ENCODE data around the gene CARD9. TPM values are rescaled to one million over a fixed set of nuclear protein-coding genes. Genes with fewer than 3 reads are reported as not detected.
"Not testable (repeated sequence)": the region's sequence is repeated elsewhere in the genome, so short reads cannot be mapped to it uniquely, and the experiment has no call there.

The CARD9 gene
- total RNA-seq, 1 experiment from 2014 or later: 1.7 TPM

GRCh38 chr9:136361047-136361753, 12.3 kb downstream of the CARD9 start:
- Histone ChIP-seq H3K4me3 (no peak overlapping the region), H3K9me3 (no peaks in the 10 kb centered on the region), H3K36me3 (peaks cover 12% of the 10 kb centered on the region), H3K27me3 (no peaks in the 10 kb centered on the region)
- DNase-seq: no peak

GRCh38 chr9:136359774-136360718, 13.4 kb downstream of the CARD9 start:
- no peaks in the 10 kb centered on the region for H3K9me3 ChIP-seq

DNA sequence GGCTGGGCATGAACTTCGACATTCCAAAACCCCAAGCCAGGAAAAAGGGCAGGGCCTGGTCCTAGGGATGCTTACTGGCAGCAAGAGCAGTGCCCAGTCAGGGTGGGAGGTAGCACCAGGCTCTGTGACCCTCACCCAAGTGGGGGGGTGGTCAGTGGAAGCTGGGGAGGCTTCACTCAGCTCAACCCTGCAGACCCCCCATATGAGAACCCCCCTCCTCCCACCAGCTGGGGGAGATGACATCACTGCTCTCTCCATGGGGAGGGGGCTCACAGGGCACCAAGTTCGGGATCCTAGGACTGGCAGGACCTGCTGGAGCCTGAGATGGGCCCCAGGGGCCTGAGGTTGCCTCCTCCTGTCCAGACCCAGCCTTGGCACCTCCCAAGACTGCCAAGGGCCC, 14.6 kb downstream of the CARD9 start:
- H3K36me3 ChIP-seq: peaks cover 15% of the 10 kb centered on the region

More at GRCh38 chr9:136359774-136360718, 13.4 kb downstream of the CARD9 start:
- no peaks in the 10 kb centered on the region for H3K27me3 ChIP-seq
- peaks cover 18% of the 10 kb centered on the region for H3K36me3 ChIP-seq
- DNase-seq: no peak
- H3K4me3 ChIP-seq: no peak overlapping the region

DNA sequence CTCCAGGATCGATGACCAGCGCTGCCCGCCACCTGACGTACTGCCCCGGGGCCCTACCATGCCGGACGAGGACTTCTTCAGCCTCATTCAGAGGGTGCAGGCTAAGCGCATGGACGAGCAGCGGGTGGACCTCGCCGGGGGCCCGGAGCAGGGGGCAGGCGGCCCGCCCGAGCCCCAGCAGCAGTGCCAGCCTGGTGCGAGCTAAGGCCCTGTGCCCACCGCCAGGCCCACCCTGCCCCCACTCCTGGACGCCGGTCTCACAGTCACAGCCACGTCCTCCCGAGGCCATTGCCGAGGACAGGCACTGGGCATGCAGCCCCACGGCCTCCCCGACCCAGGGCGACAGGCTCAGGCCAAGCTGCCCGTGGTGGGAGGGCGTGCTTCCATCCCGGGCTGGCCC, 15.5 kb downstream of the CARD9 start:
- H3K36me3 ChIP-seq: peaks cover 14% of the 10 kb centered on the region
- DNase-seq: no peak
- H3K4me3 ChIP-seq: no peak overlapping the region
- no peaks in the 10 kb centered on the region for H3K27me3 ChIP-seq
- no peaks in the 10 kb centered on the region for H3K9me3 ChIP-seq

More for the DNA sequence above, 14.6 kb downstream of the CARD9 start:
- no peak for DNase-seq
- no peak overlapping the region for H3K4me3 ChIP-seq
- no peaks in the 10 kb centered on the region for H3K9me3 ChIP-seq
- H3K27me3 ChIP-seq: no peaks in the 10 kb centered on the region

- no peak for DNase-seq
- no peaks in the 10 kb centered on the region for H3K9me3 ChIP-seq
- no peaks in the 10 kb centered on the region for H3K27me3 ChIP-seq
- no peak overlapping the region for H3K4me3 ChIP-seq
- peaks cover 14% of the 10 kb centered on the region for H3K36me3 ChIP-seq
Measured at GRCh38 chr9:136357202-136357725, 16.2 kb downstream of the CARD9 start.

GRCh38 chr9:136355616-136356557, 17.6 kb downstream of the CARD9 start:
- no peaks in the 10 kb centered on the region for H3K27me3 ChIP-seq
- H3K9me3 ChIP-seq: no peaks in the 10 kb centered on the region
- no peak for DNase-seq
- peaks cover 14% of the 10 kb centered on the region for H3K36me3 ChIP-seq
- H3K4me3 ChIP-seq: no peak overlapping the region

GRCh38 chr9:136354592-136355085, 18.8 kb downstream of the CARD9 start:
- H3K27me3 ChIP-seq: no peaks in the 10 kb centered on the region
- DNase-seq: peak; percentile 67
- H3K9me3 ChIP-seq: no peaks in the 10 kb centered on the region
- H3K36me3 ChIP-seq: peaks cover 12% of the 10 kb centered on the region
- H3K4me3 ChIP-seq: no peak overlapping the region

GRCh38 chr9:136353757-136354488, 19.5 kb downstream of the CARD9 start:
- DNase-seq: no peak
- Histone ChIP-seq H3K4me3 (no peak overlapping the region), H3K9me3 (no peaks in the 10 kb centered on the region), H3K27me3 (no peaks in the 10 kb centered on the region), H3K36me3 (peaks cover 13% of the 10 kb centered on the region)

GRCh38 chr9:136353088-136353487, 20.4 kb downstream of the CARD9 start:
- DNase-seq: no peak
- Histone ChIP-seq H3K9me3 (no peaks in the 10 kb centered on the region), H3K36me3 (peaks cover 14% of the 10 kb centered on the region), H3K27me3 (no peaks in the 10 kb centered on the region), H3K4me3 (no peak overlapping the region)

DNA sequence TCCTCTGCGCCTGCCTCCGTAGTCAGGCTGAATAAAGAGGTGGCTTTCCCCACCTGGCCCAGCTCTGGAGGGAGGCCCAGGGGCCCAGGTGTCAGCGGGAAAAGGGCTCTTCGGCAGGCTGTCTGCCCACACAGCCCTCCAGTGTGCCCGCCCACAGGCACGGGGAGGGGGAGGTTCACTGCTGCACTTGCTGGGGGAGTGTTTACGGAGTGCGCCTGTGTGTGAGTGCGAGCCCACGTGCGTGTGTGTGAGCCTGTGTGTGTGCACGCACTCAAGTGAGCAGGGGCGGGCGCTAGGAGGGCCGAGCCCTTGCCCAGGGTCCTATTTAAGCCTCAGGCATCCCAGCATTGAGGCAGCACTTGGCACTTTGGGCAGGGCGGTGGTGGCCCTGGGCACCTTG, 20.8 kb downstream of the CARD9 start:
- Histone ChIP-seq H3K36me3 (peaks cover 14% of the 10 kb centered on the region), H3K9me3 (no peaks in the 10 kb centered on the region), H3K27me3 (no peaks in the 10 kb centered on the region), H3K4me3 (no peak overlapping the region)
- no peak for DNase-seq

GRCh38 chr9:136351868-136352267, 21.6 kb downstream of the CARD9 start:
- not testable (repeated sequence) for DNase-seq, H3K27me3 ChIP-seq, H3K4me3 ChIP-seq, H3K9me3 ChIP-seq
- H3K36me3 ChIP-seq: peaks cover 14% of the 10 kb centered on the region

DNA sequence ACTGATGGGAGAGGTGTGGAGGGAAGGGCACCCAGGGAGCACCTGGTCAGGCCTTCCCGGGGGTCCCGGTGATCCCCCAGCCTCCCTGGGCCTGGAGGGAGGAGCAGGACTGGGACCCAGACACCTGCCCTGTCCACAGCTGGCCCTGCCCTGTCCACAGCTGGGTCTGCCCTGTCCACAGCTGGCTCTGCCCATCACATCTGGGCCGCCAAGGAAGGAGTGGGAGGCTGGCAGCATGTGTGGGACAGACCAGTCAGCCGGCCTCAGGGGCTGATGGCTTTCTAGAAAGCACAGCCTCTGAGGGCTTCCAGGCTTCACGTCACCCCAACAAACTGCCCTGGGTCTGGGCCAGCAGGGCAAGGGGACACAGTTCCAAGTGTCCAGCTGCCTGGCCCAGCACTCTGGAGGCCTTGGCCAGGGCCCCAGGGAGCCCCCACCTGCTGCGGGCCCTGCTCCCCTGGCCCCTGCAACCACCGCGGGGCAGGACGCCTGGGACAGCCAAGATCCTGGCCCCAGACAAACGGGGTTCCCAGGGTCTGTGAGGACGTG, 22.1 kb downstream of the CARD9 start:
- H3K9me3 ChIP-seq: no peaks in the 10 kb centered on the region
- no peaks in the 10 kb centered on the region for H3K27me3 ChIP-seq
- H3K4me3 ChIP-seq: no peak overlapping the region
- peaks cover 8% of the 10 kb centered on the region for H3K36me3 ChIP-seq
- DNase-seq: no peak

- DNase-seq: no peak
- Histone ChIP-seq H3K27me3 (no peaks in the 10 kb centered on the region), H3K36me3 (peaks cover 2% of the 10 kb centered on the region; the same call in 1 of the 2 replicates), H3K4me3 (no peak overlapping the region), H3K9me3 (no peaks in the 10 kb centered on the region)
Measured at GRCh38 chr9:136349546-136349945, 23.9 kb downstream of the CARD9 start.

DNA sequence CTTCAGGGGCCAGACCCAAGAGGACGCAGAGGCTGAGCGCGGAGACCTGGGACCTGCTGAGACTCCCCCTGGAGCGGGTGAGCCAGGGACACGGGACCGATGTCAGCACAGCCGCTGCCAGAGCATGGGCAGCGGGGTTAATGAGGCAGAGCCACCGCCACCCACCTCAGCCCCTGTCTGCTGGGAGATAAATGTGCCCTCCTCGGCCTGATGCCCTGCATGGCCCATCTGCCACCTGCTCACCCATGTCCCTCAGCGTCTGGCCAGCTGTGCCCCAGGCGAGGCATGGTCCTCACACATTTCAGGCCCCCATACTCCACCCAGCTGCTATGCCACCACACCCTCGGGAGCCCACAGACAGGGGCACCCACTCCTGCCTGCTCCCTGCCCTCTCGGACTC, 24.8 kb downstream of the CARD9 start:
- no peaks in the 10 kb centered on the region for H3K9me3 ChIP-seq
- peaks cover 2% of the 10 kb centered on the region; the same call in 1 of the 2 replicates for H3K36me3 ChIP-seq
- DNase-seq: no peak
- no peak overlapping the region for H3K4me3 ChIP-seq
- H3K27me3 ChIP-seq: no peaks in the 10 kb centered on the region

- DNase-seq: no peak
- H3K9me3 ChIP-seq: no peaks in the 10 kb centered on the region
- peaks cover 2% of the 10 kb centered on the region; the same call in 1 of the 2 replicates for H3K36me3 ChIP-seq
Measured at GRCh38 chr9:136347472-136348256, 25.8 kb downstream of the CARD9 start.

More at GRCh38 chr9:136347472-136348256, 25.8 kb downstream of the CARD9 start:
- Histone ChIP-seq H3K4me3 (no peak overlapping the region), H3K27me3 (no peaks in the 10 kb centered on the region)

Data from MG63 (cell line).